Right lobe of liver (tissue), 4 donors: ENCODE data around the gene UBE2V1.
"Not testable (repeated sequence)": the region's sequence is repeated elsewhere in the genome, so short reads cannot be mapped to it uniquely, and the experiment has no call there.

Experiments used
- POLR2A ChIP-seq: fragments of 450-650 bp; IDR thresholded peaks from one replicate; pipeline ENCODE4 v1.6.1; 2017; ENCODE audit warnings: antibody characterized with exemption, mild to moderate bottlenecking
- TF ChIP-seq, protein P1 (sequence below), 4 donors: fragments of 200-600 bp in 3 of 4; fragments of 450-650 bp in 1 of 4; IDR thresholded peaks; one replicate each; pipeline versions ENCODE4 v1.5.1 to v1.8.0; 2016 to 2022; ENCODE audit warnings: antibody characterized with exemption in 4 of 4, mild to moderate bottlenecking in 2 of 4
- donor health status: DM: no; HTN: no; CAD: no.
- donor health status: DM: no; HTN: no; CAD: no.
- donor health status: DM: no; HTN: yes; CAD: no.

GRCh38 chr20:50102551-50102950 is 10.4 kb downstream of the UBE2V1 start:
- TF ChIP-seq, protein P1, sequence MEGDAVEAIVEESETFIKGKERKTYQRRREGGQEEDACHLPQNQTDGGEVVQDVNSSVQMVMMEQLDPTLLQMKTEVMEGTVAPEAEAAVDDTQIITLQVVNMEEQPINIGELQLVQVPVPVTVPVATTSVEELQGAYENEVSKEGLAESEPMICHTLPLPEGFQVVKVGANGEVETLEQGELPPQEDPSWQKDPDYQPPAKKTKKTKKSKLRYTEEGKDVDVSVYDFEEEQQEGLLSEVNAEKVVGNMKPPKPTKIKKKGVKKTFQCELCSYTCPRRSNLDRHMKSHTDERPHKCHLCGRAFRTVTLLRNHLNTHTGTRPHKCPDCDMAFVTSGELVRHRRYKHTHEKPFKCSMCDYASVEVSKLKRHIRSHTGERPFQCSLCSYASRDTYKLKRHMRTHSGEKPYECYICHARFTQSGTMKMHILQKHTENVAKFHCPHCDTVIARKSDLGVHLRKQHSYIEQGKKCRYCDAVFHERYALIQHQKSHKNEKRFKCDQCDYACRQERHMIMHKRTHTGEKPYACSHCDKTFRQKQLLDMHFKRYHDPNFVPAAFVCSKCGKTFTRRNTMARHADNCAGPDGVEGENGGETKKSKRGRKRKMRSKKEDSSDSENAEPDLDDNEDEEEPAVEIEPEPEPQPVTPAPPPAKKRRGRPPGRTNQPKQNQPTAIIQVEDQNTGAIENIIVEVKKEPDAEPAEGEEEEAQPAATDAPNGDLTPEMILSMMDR (IDR thresholded peaks at IDR 0.05) = not testable (repeated sequence)
- not testable (repeated sequence) for TF ChIP-seq POLR2A
